HCT116 (cell line): ENCODE data around the gene ETNK1. TPM values are rescaled to one million over a fixed set of nuclear protein-coding genes. Genes with fewer than 3 reads are reported as not detected.

Experiments used
- ATAC-seq: fragments of 200-7000 bp; cut with Tn5 transposase; 2 replicates; pipeline ENCODE4 v1.9.1; 2020; ENCODE audit warnings: mild to moderate bottlenecking, moderate library complexity
- BruUV-seq: library from RNA; stranded (reverse); fragments of 400-500 nt; replicated peaks from 2 replicates; lab custom pipeline; 2021; lab: Mats Ljungman, UMichigan
- CTCF ChIA-PET: fragments of 300-600 bp; sonication (Branson Sonifier 250); formaldehyde crosslinking; loops from one replicate; lab custom pipeline; 2021; ENCODE audit warnings: antibody characterized with exemption; lab: Charles Lee
- POLR2A ChIA-PET: fragments of 300-600, 350-600 bp; sonication (Branson Sonifier 250); formaldehyde crosslinking; loops from one replicate; lab custom pipeline; 2021; ENCODE audit warnings: antibody characterized with exemption; lab: Charles Lee
- RAD21 ChIA-PET, 2 experiments: fragments of 300-600 bp; sonication (Branson Sonifier 250); formaldehyde crosslinking; loops; one replicate each; lab custom pipeline; 2023; ENCODE audit warnings: low total read pairs in 2 of 2; ENCODE audit not compliant: uncharacterized antibody in 2 of 2, unreplicated experiment in 2 of 2, low non-redundant PET in 1 of 2; lab: Charles Lee
- DNase-seq: peaks from one replicate; pipeline ENCODE4 v3.0.0-alpha.2; 2010; ENCODE audit warnings: low read depth, low spot score
- H2AFZ ChIP-seq: fragments of 200-600 bp; shearing (Covaris generic), sonication (generic); 2 replicates; pipeline ENCODE4 v1.6.1; 2017; ENCODE audit warnings: low read depth, mixed run types, mixed read lengths, antibody characterized with exemption, low read length; ENCODE audit not compliant: poor library complexity, severe bottlenecking
- H3K27ac ChIP-seq: 2 replicates; pipeline ENCODE4 v1.5.1; 2012; ENCODE audit warnings: low read depth, low read length
- H3K27me3 ChIP-seq: fragments of 200-600 bp; sonication (generic); 2 replicates; pipeline ENCODE4 v1.6.1; 2016; ENCODE audit warnings: mixed run types, low read length, mixed read lengths; ENCODE audit not compliant: insufficient read depth
- H3K36me3 ChIP-seq, 2 experiments: fragments of 200-500 bp in 1 of 2; fragments of 200-600 bp in 1 of 2; sonication (Bioruptor generic) in 1 of 2; sonication (generic) in 1 of 2; 2 replicates each; pipeline versions ENCODE4 v1.5.1 to v1.6.1; 2014 to 2016; ENCODE audit warnings: low read length in 2 of 2, inconsistent platforms in 1 of 2, mixed read lengths in 1 of 2, mixed run types in 1 of 2; ENCODE audit not compliant: insufficient read depth in 2 of 2, control insufficient read depth in 1 of 2
- H3K4me1 ChIP-seq, 2 experiments: fragments of 200-600 bp in 1 of 2; sonication (generic) in 1 of 2; 2 replicates each; pipeline versions ENCODE4 v1.5.1 to v1.6.1; 2012 to 2017; ENCODE audit warnings: low read length in 2 of 2, inconsistent platforms in 1 of 2, mild to moderate bottlenecking in 1 of 2, mixed read lengths in 1 of 2, mixed run types in 1 of 2, moderate library complexity in 1 of 2; ENCODE audit not compliant: insufficient read depth in 2 of 2, control insufficient read depth in 1 of 2
- H3K4me2 ChIP-seq: fragments of 200-600 bp; sonication (generic); 2 replicates; pipeline ENCODE4 v1.6.1; 2017; ENCODE audit warnings: mixed run types, low read length, mixed read lengths
- H3K4me3 ChIP-seq, 2 experiments: fragments of 200-600 bp in 1 of 2; sonication (generic) in 1 of 2; replicated peaks in 1 of 2; 2 replicates each; pipeline ENCODE4 v1.5.1; 2011 to 2016; ENCODE audit warnings: low read length in 2 of 2, control low read depth in 1 of 2, low read depth in 1 of 2, mild to moderate bottlenecking in 1 of 2, mixed read lengths in 1 of 2, mixed run types in 1 of 2
- H3K79me2 ChIP-seq: fragments of 200-600 bp; sonication (generic); 2 replicates; pipeline ENCODE4 v1.6.1; 2017; ENCODE audit warnings: mild to moderate bottlenecking, mixed run types, low read length, moderate library complexity, mixed read lengths; ENCODE audit not compliant: insufficient read depth
- H3K9ac ChIP-seq: fragments of 200-600 bp; sonication (generic); 2 replicates; pipeline ENCODE4 v1.6.1; 2016; ENCODE audit warnings: low read length, mixed read lengths
- H3K9me2 ChIP-seq: fragments of 200-600 bp; sonication (generic), shearing (Covaris generic); 2 replicates; pipeline ENCODE4 v1.6.1; 2017; ENCODE audit warnings: mixed run types, mild to moderate bottlenecking, moderate library complexity; ENCODE audit not compliant: insufficient read depth
- H3K9me3 ChIP-seq, 2 experiments: fragments of 200-500 bp in 1 of 2; fragments of 200-600 bp in 1 of 2; sonication (Bioruptor generic) in 1 of 2; sonication (generic) in 1 of 2; 2 replicates each; pipeline ENCODE4 v1.6.1; 2014 to 2017; ENCODE audit warnings: low read length in 2 of 2, mixed read lengths in 2 of 2, inconsistent platforms in 1 of 2, low read depth in 1 of 2, mild to moderate bottlenecking in 1 of 2, mixed run types in 1 of 2, moderate library complexity in 1 of 2; ENCODE audit not compliant: control insufficient read depth in 1 of 2, insufficient read depth in 1 of 2
- H4K20me1 ChIP-seq: fragments of 200-600 bp; sonication (generic), shearing (Covaris generic); 2 replicates; pipeline ENCODE4 v1.6.1; 2017; ENCODE audit warnings: mixed run types, mild to moderate bottlenecking, moderate library complexity; ENCODE audit not compliant: insufficient read depth
- CBX3 ChIP-seq: IDR thresholded peaks from 2 replicates; pipeline ENCODE4 v1.6.1; 2012; ENCODE audit warnings: low read depth
- CEBPB ChIP-seq: IDR thresholded peaks from 2 replicates; pipeline ENCODE4 v1.6.1; 2012; ENCODE audit warnings: low read depth
- EGR1 ChIP-seq: IDR thresholded peaks from 2 replicates; pipeline ENCODE4 v1.6.1; 2012; ENCODE audit warnings: low read depth
- EZH2 ChIP-seq: fragments of 200-600 bp; sonication (generic); IDR thresholded peaks from 2 replicates; pipeline ENCODE4 v1.6.1; 2017; ENCODE audit warnings: antibody characterized with exemption, mixed run types
- EZH2phosphoT487 ChIP-seq: fragments of 200-600 bp; IDR thresholded peaks from 2 replicates; pipeline ENCODE4 v1.6.1; 2018; ENCODE audit warnings: antibody characterized with exemption, borderline replicate concordance
- FOSL1 ChIP-seq: IDR thresholded peaks from 2 replicates; pipeline ENCODE4 v1.6.1; 2012; ENCODE audit warnings: low read depth
- JUND ChIP-seq: IDR thresholded peaks from 2 replicates; pipeline ENCODE4 v1.6.1; 2012
- POLR2AphosphoS5 ChIP-seq: IDR thresholded peaks from 2 replicates; pipeline ENCODE4 v1.6.1; 2011; ENCODE audit warnings: mild to moderate bottlenecking, low read depth, low read length, moderate library complexity
- RAD21 ChIP-seq: IDR thresholded peaks from 2 replicates; pipeline ENCODE4 v1.6.1; 2012; ENCODE audit warnings: low read depth, mild to moderate bottlenecking
- SIN3A ChIP-seq: IDR thresholded peaks from 2 replicates; pipeline ENCODE4 v1.6.1; 2012; ENCODE audit warnings: low read depth
- SP1 ChIP-seq: IDR thresholded peaks from 2 replicates; pipeline ENCODE4 v1.6.1; 2012; ENCODE audit warnings: low read depth
- SRF ChIP-seq: IDR thresholded peaks from 2 replicates; pipeline ENCODE4 v1.6.1; 2012; ENCODE audit warnings: low read depth
- TCF7L2 ChIP-seq: IDR thresholded peaks from 2 replicates; pipeline ENCODE4 v1.7.0; 2011; ENCODE audit warnings: borderline replicate concordance, inconsistent platforms; ENCODE audit not compliant: insufficient read depth, insufficient read length; ENCODE audit errors: extremely low read depth
- ZFX ChIP-seq: fragments of 450-650 bp; IDR thresholded peaks from 2 replicates; pipeline ENCODE4 v1.6.1; 2017
- ZNF274 ChIP-seq: fragments of 200-500 bp; sonication (Bioruptor generic); IDR thresholded peaks from 2 replicates; pipeline ENCODE4 v1.6.1; 2014; ENCODE audit warnings: mild to moderate bottlenecking, low read depth, low read length, inconsistent platforms
- intact Hi-C: fragments of 100-400 bp; cut with micrococcal nuclease; formaldehyde crosslinking; loops from 2 replicates; pipeline ENCODE4 v1.10.0; 2022
- total RNA-seq: library from RNA; stranded (reverse); gene quantifications from one replicate; pipeline ENCODE4 v1.2.1, GENCODE V29; 2021; ENCODE audit not compliant: unreplicated experiment
- TF ChIP-seq, protein P1 (sequence below): IDR thresholded peaks from 2 replicates; pipeline ENCODE4 v1.6.1; 2012
- TF ChIP-seq, protein P2 (sequence below): IDR thresholded peaks from 2 replicates; pipeline ENCODE4 v1.6.1; 2011; ENCODE audit warnings: mild to moderate bottlenecking, low read length, moderate library complexity; ENCODE audit not compliant: insufficient replicate concordance; ENCODE audit errors: extremely low read depth
- TF ChIP-seq, protein P3 (sequence below): IDR thresholded peaks from 2 replicates; pipeline ENCODE4 v1.6.1; 2012
- TF ChIP-seq, protein P4 (sequence below), 3 experiments: fragments of 200-600 bp in 1 of 3; sonication (generic) in 1 of 3; IDR thresholded peaks in 2 of 3; conservative IDR thresholded peaks in 1 of 3; 2 replicates each; pipeline ENCODE4 v1.5.1; 2012 to 2017; ENCODE audit warnings: low read depth in 2 of 3, low read length in 2 of 3, antibody characterized with exemption in 1 of 3, borderline replicate concordance in 1 of 3, control low read depth in 1 of 3, mild to moderate bottlenecking in 1 of 3, mixed read lengths in 1 of 3, mixed run types in 1 of 3, moderate library complexity in 1 of 3; ENCODE audit not compliant: insufficient read depth in 1 of 3

ETNK1 gene
- total RNA-seq, 1 experiment from 2014 or later, result 83.6 TPM

DNA sequence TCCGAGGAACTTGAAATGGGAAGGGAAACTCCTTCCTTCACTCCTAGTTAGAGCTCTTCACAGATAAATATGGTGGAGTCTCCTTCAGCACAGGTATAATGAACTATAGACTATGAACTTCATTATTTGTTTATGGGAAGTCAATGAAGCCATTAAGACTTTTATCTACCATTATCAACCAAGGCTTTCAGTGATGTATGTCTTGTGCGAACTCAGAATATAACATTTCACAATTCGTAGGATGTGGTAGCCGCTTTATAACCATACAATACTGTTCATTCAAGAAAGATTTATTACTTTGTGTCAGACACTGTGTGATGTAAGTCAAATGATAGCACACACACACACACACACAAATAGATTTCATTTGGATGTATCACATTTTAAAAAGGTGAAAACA lies 24.8 kb upstream of the ETNK1 start:
- no peaks in the 10 kb centered on the region for H3K9me3 ChIP-seq
- H3K27ac ChIP-seq, result no peak overlapping the region
- no peak for TF ChIP-seq CEBPB
- TF ChIP-seq, protein P1, sequence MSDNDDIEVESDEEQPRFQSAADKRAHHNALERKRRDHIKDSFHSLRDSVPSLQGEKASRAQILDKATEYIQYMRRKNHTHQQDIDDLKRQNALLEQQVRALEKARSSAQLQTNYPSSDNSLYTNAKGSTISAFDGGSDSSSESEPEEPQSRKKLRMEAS, result no peak
- TF ChIP-seq, protein P2, sequence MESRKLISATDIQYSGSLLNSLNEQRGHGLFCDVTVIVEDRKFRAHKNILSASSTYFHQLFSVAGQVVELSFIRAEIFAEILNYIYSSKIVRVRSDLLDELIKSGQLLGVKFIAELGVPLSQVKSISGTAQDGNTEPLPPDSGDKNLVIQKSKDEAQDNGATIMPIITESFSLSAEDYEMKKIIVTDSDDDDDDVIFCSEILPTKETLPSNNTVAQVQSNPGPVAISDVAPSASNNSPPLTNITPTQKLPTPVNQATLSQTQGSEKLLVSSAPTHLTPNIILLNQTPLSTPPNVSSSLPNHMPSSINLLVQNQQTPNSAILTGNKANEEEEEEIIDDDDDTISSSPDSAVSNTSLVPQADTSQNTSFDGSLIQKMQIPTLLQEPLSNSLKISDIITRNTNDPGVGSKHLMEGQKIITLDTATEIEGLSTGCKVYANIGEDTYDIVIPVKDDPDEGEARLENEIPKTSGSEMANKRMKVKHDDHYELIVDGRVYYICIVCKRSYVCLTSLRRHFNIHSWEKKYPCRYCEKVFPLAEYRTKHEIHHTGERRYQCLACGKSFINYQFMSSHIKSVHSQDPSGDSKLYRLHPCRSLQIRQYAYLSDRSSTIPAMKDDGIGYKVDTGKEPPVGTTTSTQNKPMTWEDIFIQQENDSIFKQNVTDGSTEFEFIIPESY, result no peak
- TF ChIP-seq SIN3A, result no peak
- no peak for TF ChIP-seq RAD21
- no peak for TF ChIP-seq TCF7L2
- TF ChIP-seq EZH2, result no peak
- TF ChIP-seq JUND, result no peak
- intact Hi-C loops, result no loop called here
- H3K79me2 ChIP-seq, result no peaks in the 10 kb centered on the region
- no peaks in the 10 kb centered on the region for H3K27me3 ChIP-seq
- ATAC-seq (no peak), DNase-seq (no peak)
- no peak overlapping the region for H3K9ac ChIP-seq
- POLR2A ChIA-PET, result no interaction called here
- no peaks in the 10 kb centered on the region for H4K20me1 ChIP-seq
- CTCF ChIA-PET, result no interaction called here
- no peak overlapping the region for H3K4me2 ChIP-seq
- no peak overlapping the region for H3K4me3 ChIP-seq
- no peak overlapping the region for H2AFZ ChIP-seq
- no peaks in the 10 kb centered on the region for H3K36me3 ChIP-seq
- no peaks in the 10 kb centered on the region for H3K4me1 ChIP-seq
- RAD21 ChIA-PET, result no interaction called here
- no peaks in the 10 kb centered on the region for H3K9me2 ChIP-seq
- BruUV-seq, result no TSS peak

DNA sequence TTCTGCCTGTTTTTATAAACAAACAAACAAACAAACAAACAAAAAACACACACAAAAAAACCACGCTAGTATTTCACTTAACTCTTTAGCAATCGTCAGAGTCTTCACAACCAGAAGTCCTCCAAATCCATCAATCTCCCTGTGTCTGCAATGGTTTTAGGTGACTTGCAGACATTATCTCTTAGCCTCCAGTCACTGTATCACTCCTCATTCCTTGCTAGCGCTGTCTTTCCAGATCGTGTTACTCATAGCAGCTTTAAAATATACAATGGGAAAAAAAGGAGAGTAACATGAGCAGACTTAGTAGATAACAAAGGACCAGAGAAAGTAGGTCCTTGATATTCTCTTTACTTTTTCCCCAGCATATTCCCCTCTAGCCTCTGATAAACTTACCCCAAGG lies 15.5 kb upstream of the ETNK1 start:
- Histone ChIP-seq H3K4me1 (no peaks in the 10 kb centered on the region), H4K20me1 (no peaks in the 10 kb centered on the region), H3K9ac (no peak overlapping the region), H3K4me3 (no peak overlapping the region), H3K36me3 (no peaks in the 10 kb centered on the region), H2AFZ (no peak overlapping the region), H3K27me3 (no peaks in the 10 kb centered on the region), H3K9me2 (no peaks in the 10 kb centered on the region), H3K79me2 (no peaks in the 10 kb centered on the region), H3K9me3 (no peaks in the 10 kb centered on the region; a peak in 1 of 4 replicates), H3K27ac (no peak overlapping the region), H3K4me2 (no peak overlapping the region)
- no TSS peak for BruUV-seq
- CTCF ChIA-PET, result no interaction called here
- intact Hi-C loops, result no loop called here
- TF ChIP-seq, protein P3, sequence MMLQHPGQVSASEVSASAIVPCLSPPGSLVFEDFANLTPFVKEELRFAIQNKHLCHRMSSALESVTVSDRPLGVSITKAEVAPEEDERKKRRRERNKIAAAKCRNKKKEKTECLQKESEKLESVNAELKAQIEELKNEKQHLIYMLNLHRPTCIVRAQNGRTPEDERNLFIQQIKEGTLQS, result no peak
- TF ChIP-seq TCF7L2 (no peak), SIN3A (no peak), SRF (no peak), POLR2AphosphoS5 (no peak), EZH2phosphoT487 (no peak), FOSL1 (no peak), ZNF274 (no peak), EZH2 (no peak), SP1 (no peak), EGR1 (no peak), CBX3 (no peak), ZFX (no peak), CEBPB (no peak)
- TF ChIP-seq, protein P4, sequence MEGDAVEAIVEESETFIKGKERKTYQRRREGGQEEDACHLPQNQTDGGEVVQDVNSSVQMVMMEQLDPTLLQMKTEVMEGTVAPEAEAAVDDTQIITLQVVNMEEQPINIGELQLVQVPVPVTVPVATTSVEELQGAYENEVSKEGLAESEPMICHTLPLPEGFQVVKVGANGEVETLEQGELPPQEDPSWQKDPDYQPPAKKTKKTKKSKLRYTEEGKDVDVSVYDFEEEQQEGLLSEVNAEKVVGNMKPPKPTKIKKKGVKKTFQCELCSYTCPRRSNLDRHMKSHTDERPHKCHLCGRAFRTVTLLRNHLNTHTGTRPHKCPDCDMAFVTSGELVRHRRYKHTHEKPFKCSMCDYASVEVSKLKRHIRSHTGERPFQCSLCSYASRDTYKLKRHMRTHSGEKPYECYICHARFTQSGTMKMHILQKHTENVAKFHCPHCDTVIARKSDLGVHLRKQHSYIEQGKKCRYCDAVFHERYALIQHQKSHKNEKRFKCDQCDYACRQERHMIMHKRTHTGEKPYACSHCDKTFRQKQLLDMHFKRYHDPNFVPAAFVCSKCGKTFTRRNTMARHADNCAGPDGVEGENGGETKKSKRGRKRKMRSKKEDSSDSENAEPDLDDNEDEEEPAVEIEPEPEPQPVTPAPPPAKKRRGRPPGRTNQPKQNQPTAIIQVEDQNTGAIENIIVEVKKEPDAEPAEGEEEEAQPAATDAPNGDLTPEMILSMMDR (IDR thresholded peaks at IDR 0.05 in 2 of 3, conservative IDR thresholded peaks at IDR 0.05 in 1 of 3; ENCODE audit: borderline replicate concordance in 1 of 3, insufficient read depth in 1 of 3, low read depth in 2 of 3, low read length in 2 of 3), result no peak
- ATAC-seq (no peak), DNase-seq (no peak)
- RAD21 ChIA-PET, result no interaction called here
- POLR2A ChIA-PET, result no interaction called here
